Measurements from ENCODE around the gene MS4A2. TPM values are rescaled to one million over a fixed set of nuclear protein-coding genes. Genes with fewer than 3 reads are reported as not detected.

The MS4A2 gene
- total and polyA plus RNA-seq, 2 of the 8 experiments (the other 6 are each of a cell fraction or from before 2014, with no cell fraction given), result not detected

DNA sequence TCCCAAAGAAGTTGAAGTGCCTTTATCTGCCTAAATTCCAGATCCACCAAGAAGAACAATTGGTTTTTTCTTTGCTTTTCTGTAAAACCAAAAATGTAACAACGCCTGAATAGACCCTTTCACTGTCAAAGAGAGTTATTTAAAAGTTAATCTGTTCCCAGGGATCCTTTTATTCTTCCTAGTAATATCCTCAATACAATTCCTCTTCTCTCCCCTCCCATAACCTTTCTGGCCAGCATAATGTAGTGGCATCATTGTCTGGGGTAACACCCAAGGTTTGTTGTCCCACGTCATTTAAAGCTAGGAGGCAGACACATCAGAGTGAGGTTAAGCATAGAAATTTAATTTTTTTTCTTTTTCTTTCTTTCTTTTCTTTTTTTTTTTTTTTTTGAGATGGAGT, 39.9 kb downstream of the MS4A2 start (continued):
- TF ChIP-seq, protein P1, sequence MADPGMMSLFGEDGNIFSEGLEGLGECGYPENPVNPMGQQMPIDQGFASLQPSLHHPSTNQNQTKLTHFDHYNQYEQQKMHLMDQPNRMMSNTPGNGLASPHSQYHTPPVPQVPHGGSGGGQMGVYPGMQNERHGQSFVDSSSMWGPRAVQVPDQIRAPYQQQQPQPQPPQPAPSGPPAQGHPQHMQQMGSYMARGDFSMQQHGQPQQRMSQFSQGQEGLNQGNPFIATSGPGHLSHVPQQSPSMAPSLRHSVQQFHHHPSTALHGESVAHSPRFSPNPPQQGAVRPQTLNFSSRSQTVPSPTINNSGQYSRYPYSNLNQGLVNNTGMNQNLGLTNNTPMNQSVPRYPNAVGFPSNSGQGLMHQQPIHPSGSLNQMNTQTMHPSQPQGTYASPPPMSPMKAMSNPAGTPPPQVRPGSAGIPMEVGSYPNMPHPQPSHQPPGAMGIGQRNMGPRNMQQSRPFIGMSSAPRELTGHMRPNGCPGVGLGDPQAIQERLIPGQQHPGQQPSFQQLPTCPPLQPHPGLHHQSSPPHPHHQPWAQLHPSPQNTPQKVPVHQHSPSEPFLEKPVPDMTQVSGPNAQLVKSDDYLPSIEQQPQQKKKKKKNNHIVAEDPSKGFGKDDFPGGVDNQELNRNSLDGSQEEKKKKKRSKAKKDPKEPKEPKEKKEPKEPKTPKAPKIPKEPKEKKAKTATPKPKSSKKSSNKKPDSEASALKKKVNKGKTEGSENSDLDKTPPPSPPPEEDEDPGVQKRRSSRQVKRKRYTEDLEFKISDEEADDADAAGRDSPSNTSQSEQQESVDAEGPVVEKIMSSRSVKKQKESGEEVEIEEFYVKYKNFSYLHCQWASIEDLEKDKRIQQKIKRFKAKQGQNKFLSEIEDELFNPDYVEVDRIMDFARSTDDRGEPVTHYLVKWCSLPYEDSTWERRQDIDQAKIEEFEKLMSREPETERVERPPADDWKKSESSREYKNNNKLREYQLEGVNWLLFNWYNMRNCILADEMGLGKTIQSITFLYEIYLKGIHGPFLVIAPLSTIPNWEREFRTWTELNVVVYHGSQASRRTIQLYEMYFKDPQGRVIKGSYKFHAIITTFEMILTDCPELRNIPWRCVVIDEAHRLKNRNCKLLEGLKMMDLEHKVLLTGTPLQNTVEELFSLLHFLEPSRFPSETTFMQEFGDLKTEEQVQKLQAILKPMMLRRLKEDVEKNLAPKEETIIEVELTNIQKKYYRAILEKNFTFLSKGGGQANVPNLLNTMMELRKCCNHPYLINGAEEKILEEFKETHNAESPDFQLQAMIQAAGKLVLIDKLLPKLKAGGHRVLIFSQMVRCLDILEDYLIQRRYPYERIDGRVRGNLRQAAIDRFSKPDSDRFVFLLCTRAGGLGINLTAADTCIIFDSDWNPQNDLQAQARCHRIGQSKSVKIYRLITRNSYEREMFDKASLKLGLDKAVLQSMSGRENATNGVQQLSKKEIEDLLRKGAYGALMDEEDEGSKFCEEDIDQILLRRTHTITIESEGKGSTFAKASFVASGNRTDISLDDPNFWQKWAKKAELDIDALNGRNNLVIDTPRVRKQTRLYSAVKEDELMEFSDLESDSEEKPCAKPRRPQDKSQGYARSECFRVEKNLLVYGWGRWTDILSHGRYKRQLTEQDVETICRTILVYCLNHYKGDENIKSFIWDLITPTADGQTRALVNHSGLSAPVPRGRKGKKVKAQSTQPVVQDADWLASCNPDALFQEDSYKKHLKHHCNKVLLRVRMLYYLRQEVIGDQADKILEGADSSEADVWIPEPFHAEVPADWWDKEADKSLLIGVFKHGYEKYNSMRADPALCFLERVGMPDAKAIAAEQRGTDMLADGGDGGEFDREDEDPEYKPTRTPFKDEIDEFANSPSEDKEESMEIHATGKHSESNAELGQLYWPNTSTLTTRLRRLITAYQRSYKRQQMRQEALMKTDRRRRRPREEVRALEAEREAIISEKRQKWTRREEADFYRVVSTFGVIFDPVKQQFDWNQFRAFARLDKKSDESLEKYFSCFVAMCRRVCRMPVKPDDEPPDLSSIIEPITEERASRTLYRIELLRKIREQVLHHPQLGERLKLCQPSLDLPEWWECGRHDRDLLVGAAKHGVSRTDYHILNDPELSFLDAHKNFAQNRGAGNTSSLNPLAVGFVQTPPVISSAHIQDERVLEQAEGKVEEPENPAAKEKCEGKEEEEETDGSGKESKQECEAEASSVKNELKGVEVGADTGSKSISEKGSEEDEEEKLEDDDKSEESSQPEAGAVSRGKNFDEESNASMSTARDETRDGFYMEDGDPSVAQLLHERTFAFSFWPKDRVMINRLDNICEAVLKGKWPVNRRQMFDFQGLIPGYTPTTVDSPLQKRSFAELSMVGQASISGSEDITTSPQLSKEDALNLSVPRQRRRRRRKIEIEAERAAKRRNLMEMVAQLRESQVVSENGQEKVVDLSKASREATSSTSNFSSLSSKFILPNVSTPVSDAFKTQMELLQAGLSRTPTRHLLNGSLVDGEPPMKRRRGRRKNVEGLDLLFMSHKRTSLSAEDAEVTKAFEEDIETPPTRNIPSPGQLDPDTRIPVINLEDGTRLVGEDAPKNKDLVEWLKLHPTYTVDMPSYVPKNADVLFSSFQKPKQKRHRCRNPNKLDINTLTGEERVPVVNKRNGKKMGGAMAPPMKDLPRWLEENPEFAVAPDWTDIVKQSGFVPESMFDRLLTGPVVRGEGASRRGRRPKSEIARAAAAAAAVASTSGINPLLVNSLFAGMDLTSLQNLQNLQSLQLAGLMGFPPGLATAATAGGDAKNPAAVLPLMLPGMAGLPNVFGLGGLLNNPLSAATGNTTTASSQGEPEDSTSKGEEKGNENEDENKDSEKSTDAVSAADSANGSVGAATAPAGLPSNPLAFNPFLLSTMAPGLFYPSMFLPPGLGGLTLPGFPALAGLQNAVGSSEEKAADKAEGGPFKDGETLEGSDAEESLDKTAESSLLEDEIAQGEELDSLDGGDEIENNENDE (IDR thresholded peaks at IDR 0.05; ENCODE audit: insufficient replicate concordance, low read length), result no peak
- no peak for TF ChIP-seq SUZ12 (IDR thresholded peaks at IDR 0.05; ENCODE audit: low read length)
- no peak for TF ChIP-seq NANOG (IDR thresholded peaks at IDR 0.05; ENCODE audit: insufficient read depth, low read depth, low read length, poor library complexity, severe bottlenecking)
- no peak for TF ChIP-seq RXRA (IDR thresholded peaks at IDR 0.05; ENCODE audit: insufficient read depth, low read depth, low read length)
- TF ChIP-seq SP2 (IDR thresholded peaks at IDR 0.05; ENCODE audit: low read length), result no peak
- TF ChIP-seq CBX5 (IDR thresholded peaks at IDR 0.05; ENCODE audit: low read depth, low read length), result no peak
- TF ChIP-seq POU5F1 (IDR thresholded peaks at IDR 0.05; ENCODE audit: low read depth, low read length), result no peak
- no peak for TF ChIP-seq RBBP5 (IDR thresholded peaks at IDR 0.05; ENCODE audit: borderline replicate concordance, low read depth, low read length)
- TF ChIP-seq NRF1 (IDR thresholded peaks at IDR 0.05; ENCODE audit: low read depth, low read length), result no peak
- TF ChIP-seq CTBP2 (IDR thresholded peaks at IDR 0.05; ENCODE audit: borderline replicate concordance, insufficient read depth, insufficient read length, low read length), result no peak
- TF ChIP-seq EGR1 (IDR thresholded peaks at IDR 0.05; ENCODE audit: borderline replicate concordance, low read depth, low read length), result no peak

All from H1 (cell line).